HG02981 (cell line): ENCODE measurements around the gene GNRHR.
A peak's percentile ranks its signal among the peaks of the same experiment; 100 is the strongest.

Experiments
- ATAC-seq: cut with Tn5 transposase; IDR thresholded peaks from one replicate; pipeline ENCODE4 v1.9.1; 2021; ENCODE audit warnings: mild to moderate bottlenecking, moderate library complexity; ENCODE audit not compliant: unreplicated experiment

Gene GNRHR

DNA sequence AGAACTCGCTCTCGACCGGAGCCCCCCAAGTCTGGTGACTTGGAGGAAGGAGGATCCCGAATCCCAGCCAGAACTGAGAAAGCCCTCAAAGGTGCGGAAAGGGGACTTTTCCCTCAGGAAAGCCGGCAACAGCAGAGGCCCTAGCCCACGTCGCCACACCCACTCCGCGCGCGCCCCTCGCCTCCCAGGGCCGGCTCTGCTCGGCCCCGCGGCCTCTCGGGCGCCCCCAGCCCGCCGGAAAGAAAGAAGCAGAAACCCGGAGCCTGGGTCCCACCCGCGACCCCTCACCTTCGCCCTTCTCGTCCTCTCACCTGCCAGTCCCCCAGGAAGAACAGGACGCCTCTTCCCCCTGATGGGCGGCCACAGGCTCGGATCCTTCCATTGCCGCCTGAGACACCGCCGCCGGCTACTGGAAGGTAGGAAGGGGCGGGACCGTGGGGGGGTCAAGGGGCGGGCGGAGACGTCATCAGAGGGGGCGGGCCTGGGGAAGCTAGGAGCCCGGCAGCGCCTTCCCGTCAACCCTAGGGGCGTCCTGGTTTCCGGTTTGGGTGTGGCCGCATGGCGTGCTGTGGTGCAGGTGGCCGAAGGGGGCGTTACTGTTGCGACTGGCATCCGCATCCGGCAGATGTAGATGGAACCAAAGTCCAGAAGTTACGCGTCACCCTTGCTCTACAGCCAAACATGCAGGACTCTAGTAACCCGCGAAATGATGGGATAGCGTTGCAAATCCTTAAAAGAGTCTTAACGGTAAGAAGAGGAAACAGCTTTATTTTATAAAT, 53.3 kb downstream of the GNRHR start, which contains the start of gene UBA6:
Gene UBA6 (minus strand): TSS at position 418 of the 779 bp plus-strand sequence. CDS start 36 bp downstream, at position 382.
- ATAC-seq, result peak; percentile 97

GRCh38 chr4:67700116-67700737, 54.0 kb downstream of the GNRHR start:
- ATAC-seq, result peak; percentile 12

GRCh38 chr4:67699603-67700002, 54.6 kb downstream of the GNRHR start:
- ATAC-seq, result no peak

DNA sequence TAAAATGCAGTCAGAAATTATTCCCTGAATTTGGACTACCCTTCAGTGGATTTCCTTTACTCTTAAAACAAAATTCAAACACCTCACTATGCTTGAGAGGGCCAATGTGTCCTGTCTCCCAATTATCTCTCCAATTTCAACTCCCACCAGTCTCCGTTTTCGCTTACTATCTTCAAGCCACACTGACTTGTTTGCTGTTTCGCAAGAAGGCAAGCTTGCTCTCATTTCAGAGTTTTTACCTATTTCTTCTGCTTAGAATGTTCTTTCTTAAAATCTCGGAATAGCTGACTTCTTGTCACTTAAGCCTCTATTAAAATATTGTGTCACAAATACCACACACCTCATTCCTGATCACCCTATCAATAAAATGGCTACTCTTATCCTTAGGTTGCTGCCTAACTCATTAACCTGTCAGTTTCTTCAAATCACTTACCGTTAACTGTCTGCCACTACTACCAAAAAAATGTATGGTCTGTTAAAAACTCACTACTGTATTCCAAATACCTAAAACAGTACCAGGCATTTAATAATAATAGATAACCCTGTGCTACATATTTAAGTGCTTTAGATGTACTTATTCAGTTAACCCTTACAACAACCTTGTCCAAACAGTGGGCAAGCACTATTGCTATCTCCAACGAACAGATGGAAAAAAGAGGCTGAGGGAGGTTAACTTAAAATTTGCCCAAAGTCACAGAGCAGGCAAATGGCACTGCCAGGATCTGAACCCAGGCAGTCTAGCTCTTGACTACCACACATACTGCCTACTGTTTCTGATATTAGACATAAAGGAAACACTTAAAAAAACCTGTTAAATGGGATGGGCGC, 56.1 kb downstream of the GNRHR start:
- ATAC-seq, result no peak

GRCh38 chr4:67696061-67696460, 58.1 kb downstream of the GNRHR start:
- ATAC-seq, result no peak

DNA sequence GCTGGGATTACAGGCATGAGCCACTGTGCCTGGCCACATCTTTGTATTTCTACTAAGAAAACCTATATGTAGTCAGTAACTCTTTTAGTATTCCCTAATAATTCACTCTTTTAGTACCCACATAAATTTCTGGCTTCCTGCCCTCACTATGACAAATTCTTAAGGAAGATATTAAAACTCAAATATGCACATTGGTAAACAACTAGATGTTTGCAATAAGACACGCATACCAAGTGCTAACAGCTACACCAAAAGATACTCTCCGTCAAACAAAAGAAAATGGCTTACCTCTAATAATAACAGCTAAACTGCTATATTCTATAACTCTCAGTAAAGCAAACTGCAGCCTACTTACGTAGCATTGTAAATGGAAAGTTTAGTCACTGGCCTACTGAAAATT, 59.5 kb downstream of the GNRHR start:
- ATAC-seq, result no peak

- ATAC-seq, result no peak
Measured at GRCh38 chr4:67691328-67691727, 62.9 kb downstream of the GNRHR start.
